Fibroblast of lung (primary cell): ENCODE measurements around the gene PCDH9. TPM values are rescaled to one million over a fixed set of nuclear protein-coding genes. Genes with fewer than 3 reads are reported as not detected.

Experiments used
- DNase-seq, 2 donors: peaks; one replicate each; pipeline versions ENCODE4 v3.0.0 to v3.0.0-alpha.2; 2010; ENCODE audit warnings: low read depth in 2 of 2
- H2AFZ ChIP-seq: 2 replicates; pipeline ENCODE4 v1.5.1; 2012; ENCODE audit warnings: low read length, control low read depth, inconsistent platforms
- H3K27ac ChIP-seq: 2 replicates; pipeline ENCODE4 v1.5.1; 2011; ENCODE audit warnings: low read length, control low read depth; ENCODE audit not compliant: insufficient read depth
- H3K27me3 ChIP-seq: 2 replicates; pipeline ENCODE4 v1.5.1; 2011; ENCODE audit warnings: mild to moderate bottlenecking, low read length; ENCODE audit not compliant: control insufficient read depth, insufficient read depth
- H3K36me3 ChIP-seq: 2 replicates; pipeline ENCODE4 v1.5.1; 2011; ENCODE audit warnings: low read length; ENCODE audit not compliant: control insufficient read depth, insufficient read depth
- H3K4me1 ChIP-seq: 2 replicates; pipeline ENCODE4 v1.5.1; 2011; ENCODE audit warnings: low read length; ENCODE audit not compliant: control insufficient read depth, insufficient read depth; ENCODE audit errors: extremely low read depth
- H3K4me2 ChIP-seq: 2 replicates; pipeline ENCODE4 v1.5.1; 2011; ENCODE audit warnings: low read length, control low read depth; ENCODE audit not compliant: insufficient read depth; ENCODE audit errors: extremely low read depth
- H3K4me3 ChIP-seq, 4 experiments: fragments of 200-600 bp in 1 of 4; sonication (generic) in 1 of 4; replicated peaks in 1 of 4; 2 replicates each; pipeline ENCODE4 v1.5.1; 2011 to 2016; ENCODE audit warnings: low read length in 4 of 4, low read depth in 3 of 4, mild to moderate bottlenecking in 3 of 4, control low read depth in 2 of 4, inconsistent platforms in 1 of 4, mixed read lengths in 1 of 4; ENCODE audit not compliant: insufficient read depth in 1 of 4; ENCODE audit errors: control extremely low read depth in 1 of 4
- H3K79me2 ChIP-seq: 2 replicates; pipeline ENCODE4 v1.5.1; 2012; ENCODE audit warnings: mild to moderate bottlenecking, low read length, inconsistent platforms; ENCODE audit not compliant: control insufficient read depth, insufficient read depth
- H3K9ac ChIP-seq: 2 replicates; pipeline ENCODE4 v1.5.1; 2011; ENCODE audit warnings: mild to moderate bottlenecking, low read length, control low read depth; ENCODE audit not compliant: insufficient read depth
- H3K9me3 ChIP-seq: 2 replicates; pipeline ENCODE4 v1.5.1; 2012; ENCODE audit warnings: low read depth, low read length; ENCODE audit not compliant: control insufficient read depth, insufficient read depth
- H4K20me1 ChIP-seq: 2 replicates; pipeline ENCODE4 v1.5.1; 2011; ENCODE audit warnings: low read length; ENCODE audit not compliant: control insufficient read depth, insufficient read depth; ENCODE audit errors: extremely low read depth
- CTCF ChIP-seq, 2 donors: IDR thresholded peaks in 1 of 2; conservative IDR thresholded peaks in 1 of 2; 1 replicate in 1 of 2; 2 replicates in 1 of 2; pipeline ENCODE4 v1.5.1; 2011 to 2012; ENCODE audit warnings: low read length in 2 of 2, control low read depth in 1 of 2, inconsistent platforms in 1 of 2, low read depth in 1 of 2, mild to moderate bottlenecking in 1 of 2
- EZH2 ChIP-seq: IDR thresholded peaks from 2 replicates; pipeline ENCODE4 v1.5.1; 2012; ENCODE audit warnings: low read length, control low read depth, mild to moderate bottlenecking; ENCODE audit errors: missing control alignments
- polyA plus RNA-seq, 2 donors: library from polyadenylated mRNA; depleted of rRNA in 1 of 2; stranded (reverse) in 1 of 2; unstranded in 1 of 2; fragments of >200 nt; gene quantifications; 2 replicates each; pipeline ENCODE4 v1.2.1, GENCODE V29; 2011 to 2012; ENCODE audit warnings: missing spikeins in 1 of 2
- total RNA-seq: library from RNA; depleted of rRNA; stranded (reverse); fragments of >200 nt; gene quantifications from 2 replicates; pipeline ENCODE4 v1.2.1, GENCODE V29; 2014

Gene PCDH9
- total and polyA plus RNA-seq, 2 donors (not counting 1 experiment from before 2014, with no cell fraction given): 0.50 to 0.67 TPM

GRCh38 chr13:66560189-66560588 is 669.9 kb downstream of the PCDH9 start:
- Histone ChIP-seq H3K9me3 (no peaks in the 10 kb centered on the region), H3K9ac (no peak overlapping the region), H3K79me2 (no peaks in the 10 kb centered on the region), H3K36me3 (no peaks in the 10 kb centered on the region), H2AFZ (no peak overlapping the region), H3K4me1 (no peaks in the 10 kb centered on the region), H3K27ac (no peak overlapping the region), H4K20me1 (no peaks in the 10 kb centered on the region), H3K4me3 (no peak overlapping the region), H3K27me3 (no peaks in the 10 kb centered on the region), H3K4me2 (no peak overlapping the region)
- DNase-seq: no peak
- no peak for TF ChIP-seq EZH2
- no peak for TF ChIP-seq CTCF (conservative IDR thresholded peaks at IDR 0.05 in 1 of 2, IDR thresholded peaks at IDR 0.05 in 1 of 2; ENCODE audit: low read depth in 1 of 2, low read length in 2 of 2)

GRCh38 chr13:66559093-66559492 is 671.0 kb downstream of the PCDH9 start:
- no peaks in the 10 kb centered on the region for H3K9me3 ChIP-seq
- no peaks in the 10 kb centered on the region for H3K79me2 ChIP-seq
- H3K4me1 ChIP-seq: no peaks in the 10 kb centered on the region
- no peak overlapping the region for H3K27ac ChIP-seq
- peak in 1 of 2 donors; percentile 13 for DNase-seq
- TF ChIP-seq CTCF (conservative IDR thresholded peaks at IDR 0.05 in 1 of 2, IDR thresholded peaks at IDR 0.05 in 1 of 2; ENCODE audit: low read depth in 1 of 2, low read length in 2 of 2) (no peak), EZH2 (no peak)
- no peaks in the 10 kb centered on the region for H3K36me3 ChIP-seq
- H3K9ac ChIP-seq: no peak overlapping the region
- H3K4me3 ChIP-seq: no peak overlapping the region
- H3K4me2 ChIP-seq: no peak overlapping the region
- H2AFZ ChIP-seq: no peak overlapping the region
- H4K20me1 ChIP-seq: no peaks in the 10 kb centered on the region
- no peaks in the 10 kb centered on the region for H3K27me3 ChIP-seq

- Histone ChIP-seq H3K27ac (no peak overlapping the region), H3K4me3 (no peak overlapping the region), H3K27me3 (no peaks in the 10 kb centered on the region), H3K9ac (no peak overlapping the region), H3K36me3 (no peaks in the 10 kb centered on the region), H3K4me1 (no peaks in the 10 kb centered on the region), H3K4me2 (no peak overlapping the region), H4K20me1 (no peaks in the 10 kb centered on the region), H2AFZ (no peak overlapping the region), H3K79me2 (no peaks in the 10 kb centered on the region), H3K9me3 (no peaks in the 10 kb centered on the region)
- DNase-seq: peak; percentile 21 to 49
- no peak for TF ChIP-seq EZH2
These were observed 671.6 kb downstream of the PCDH9 start for GRCh38 chr13:66558506-66558905.
